Measurements from ENCODE around the gene GOLGA3. TPM values are rescaled to one million over a fixed set of nuclear protein-coding genes. Genes with fewer than 3 reads are reported as not detected.
"Not testable (repeated sequence)": the region's sequence is repeated elsewhere in the genome, so short reads cannot be mapped to it uniquely, and the experiment has no call there.

The GOLGA3 gene
- total RNA-seq, 4 donors from 2014 or later = 69.8 to 117 (median 97.7) TPM

DNA sequence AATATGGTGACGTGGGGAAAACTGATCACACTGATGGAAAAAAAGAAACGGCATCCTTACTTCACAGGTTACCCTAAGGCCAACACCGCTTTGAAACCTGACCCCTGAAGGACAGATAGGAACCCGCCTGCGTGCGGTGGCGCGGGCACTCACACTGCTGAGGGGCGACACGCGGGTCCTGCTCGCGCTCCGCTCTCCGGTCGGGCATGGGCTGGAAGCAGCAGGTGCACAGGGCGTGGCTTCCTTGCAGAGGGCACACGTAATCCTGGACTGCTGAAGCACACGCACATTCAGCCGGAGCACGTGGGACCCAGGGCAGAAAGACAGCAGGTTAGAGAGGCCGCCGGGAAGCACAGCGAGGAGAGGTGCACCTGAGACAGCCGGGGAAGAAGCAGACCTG lies 22.8 kb upstream of the GOLGA3 start:
- Histone ChIP-seq H3K36me3 (peaks cover 0 to 100% (median 54%) of the 10 kb centered on the region in 3 donors), H3K9me3 (no peaks in the 10 kb centered on the region), H3K4me3 (no peak overlapping the region), H3K4me1 (no peaks in the 10 kb centered on the region), H3K27ac (no peak overlapping the region), H3K27me3 (no peaks in the 10 kb centered on the region)
- WGBS, 2 donors = 92 to 93% methylated on average over 25 of the region's 25 CpGs
- TF ChIP-seq EP300 (IDR thresholded peaks at IDR 0.05) (no peak), POLR2A (IDR thresholded peaks at IDR 0.05) (no peak)
- TF ChIP-seq, protein P1, sequence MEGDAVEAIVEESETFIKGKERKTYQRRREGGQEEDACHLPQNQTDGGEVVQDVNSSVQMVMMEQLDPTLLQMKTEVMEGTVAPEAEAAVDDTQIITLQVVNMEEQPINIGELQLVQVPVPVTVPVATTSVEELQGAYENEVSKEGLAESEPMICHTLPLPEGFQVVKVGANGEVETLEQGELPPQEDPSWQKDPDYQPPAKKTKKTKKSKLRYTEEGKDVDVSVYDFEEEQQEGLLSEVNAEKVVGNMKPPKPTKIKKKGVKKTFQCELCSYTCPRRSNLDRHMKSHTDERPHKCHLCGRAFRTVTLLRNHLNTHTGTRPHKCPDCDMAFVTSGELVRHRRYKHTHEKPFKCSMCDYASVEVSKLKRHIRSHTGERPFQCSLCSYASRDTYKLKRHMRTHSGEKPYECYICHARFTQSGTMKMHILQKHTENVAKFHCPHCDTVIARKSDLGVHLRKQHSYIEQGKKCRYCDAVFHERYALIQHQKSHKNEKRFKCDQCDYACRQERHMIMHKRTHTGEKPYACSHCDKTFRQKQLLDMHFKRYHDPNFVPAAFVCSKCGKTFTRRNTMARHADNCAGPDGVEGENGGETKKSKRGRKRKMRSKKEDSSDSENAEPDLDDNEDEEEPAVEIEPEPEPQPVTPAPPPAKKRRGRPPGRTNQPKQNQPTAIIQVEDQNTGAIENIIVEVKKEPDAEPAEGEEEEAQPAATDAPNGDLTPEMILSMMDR (IDR thresholded peaks at IDR 0.05) = no peak
- no peak for DNase-seq (ENCODE audit: low spot score in 2 of 2)

GRCh38 chr12:132850291-132850690 lies 21.6 kb upstream of the GOLGA3 start:
- Histone ChIP-seq H3K4me1 (no peaks in the 10 kb centered on the region), H3K27ac (no peak overlapping the region), H3K27me3 (no peaks in the 10 kb centered on the region), H3K36me3 (peaks cover 0 to 98% (median 54%) of the 10 kb centered on the region in 3 donors), H3K4me3 (no peak overlapping the region), H3K9me3 (no peaks in the 10 kb centered on the region)
- no peak for DNase-seq (ENCODE audit: low spot score in 2 of 2)
- 93 to 96% methylated on average over 15 to 16 of the region's 16 CpGs for WGBS, 2 donors
- TF ChIP-seq POLR2A (IDR thresholded peaks at IDR 0.05) (no peak), EP300 (IDR thresholded peaks at IDR 0.05) (no peak)
- TF ChIP-seq, protein P1 (IDR thresholded peaks at IDR 0.05) = no peak

GRCh38 chr12:132848521-132848920 lies 19.9 kb upstream of the GOLGA3 start:
- WGBS, 2 donors = 95 to 97% methylated on average over 12 to 13 of the region's 13 CpGs
- peaks cover 0 to 98% (median 44%) of the 10 kb centered on the region in 3 donors for H3K36me3 ChIP-seq

DNA sequence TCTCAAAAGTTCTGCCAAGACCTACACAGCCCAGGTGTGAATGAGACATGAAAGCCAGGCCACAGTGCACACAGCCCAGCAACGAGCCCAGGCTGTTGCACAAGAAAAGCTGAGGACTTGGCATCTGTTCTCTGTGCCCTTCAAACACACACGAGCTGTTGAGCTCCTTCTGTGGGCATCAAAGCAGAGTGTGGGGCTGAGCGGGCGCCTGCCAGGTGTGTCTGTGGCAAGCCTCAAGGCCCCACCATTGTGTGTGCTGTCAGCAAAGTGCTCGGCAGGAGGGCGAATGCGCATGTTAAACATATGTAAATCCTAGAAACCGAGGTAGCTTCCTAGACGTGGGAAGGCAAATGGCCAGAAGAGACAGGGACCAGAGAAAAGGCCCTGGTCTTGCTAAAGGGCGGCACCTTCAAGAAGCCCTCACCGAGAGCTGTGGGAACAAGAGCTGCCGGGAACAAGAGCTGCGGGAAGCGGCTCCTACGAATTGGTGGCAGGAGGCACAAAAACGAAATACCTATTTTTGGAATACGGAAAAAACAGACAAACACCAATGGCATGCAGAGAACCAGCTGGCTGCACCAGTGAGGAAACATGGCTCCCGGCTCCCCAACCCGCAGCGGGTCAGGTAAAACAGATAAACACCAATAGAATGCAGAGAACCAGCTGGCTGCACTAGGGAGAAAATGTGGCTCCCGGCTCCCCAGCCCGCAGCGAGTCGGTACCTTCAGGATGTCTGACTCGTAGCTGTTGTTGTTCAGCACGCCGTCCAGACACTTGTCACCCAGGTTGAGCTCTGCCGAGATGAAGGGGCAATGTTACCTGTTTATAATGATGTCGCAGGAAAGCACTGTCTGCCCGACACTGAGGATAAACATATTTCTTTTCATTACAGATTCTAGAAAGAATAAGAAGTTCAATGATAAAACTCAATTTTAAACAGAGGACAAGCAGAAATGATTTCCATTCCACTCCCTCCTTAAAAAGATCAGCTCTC lies 19.0 kb upstream of the GOLGA3 start:
- Histone ChIP-seq H3K27ac (no peak overlapping the region), H3K4me1 (no peaks in the 10 kb centered on the region), H3K36me3 (peaks cover 0 to 98% (median 38%) of the 10 kb centered on the region in 3 donors), H3K4me3 (no peak overlapping the region), H3K27me3 (no peaks in the 10 kb centered on the region), H3K9me3 (no peaks in the 10 kb centered on the region)
- 76 to 82% methylated on average over 30 of the region's 30 CpGs for WGBS, 2 donors
- no peak for TF ChIP-seq POLR2A (IDR thresholded peaks at IDR 0.05)
- no peak for TF ChIP-seq EP300 (IDR thresholded peaks at IDR 0.05)
- TF ChIP-seq, protein P1 (IDR thresholded peaks at IDR 0.05) = no peak
- no peak for DNase-seq (ENCODE audit: low spot score in 2 of 2)

More at GRCh38 chr12:132848521-132848920, 19.9 kb upstream of the GOLGA3 start:
- H3K27ac ChIP-seq = no peak overlapping the region
- no peak for DNase-seq (ENCODE audit: low spot score in 2 of 2)
- H3K4me1 ChIP-seq = no peaks in the 10 kb centered on the region
- no peaks in the 10 kb centered on the region for H3K27me3 ChIP-seq
- H3K9me3 ChIP-seq = no peaks in the 10 kb centered on the region
- no peak overlapping the region for H3K4me3 ChIP-seq
- TF ChIP-seq EP300 (IDR thresholded peaks at IDR 0.05) = no peak
- TF ChIP-seq, protein P1 (IDR thresholded peaks at IDR 0.05) = no peak
- no peak for TF ChIP-seq POLR2A (IDR thresholded peaks at IDR 0.05)

DNA sequence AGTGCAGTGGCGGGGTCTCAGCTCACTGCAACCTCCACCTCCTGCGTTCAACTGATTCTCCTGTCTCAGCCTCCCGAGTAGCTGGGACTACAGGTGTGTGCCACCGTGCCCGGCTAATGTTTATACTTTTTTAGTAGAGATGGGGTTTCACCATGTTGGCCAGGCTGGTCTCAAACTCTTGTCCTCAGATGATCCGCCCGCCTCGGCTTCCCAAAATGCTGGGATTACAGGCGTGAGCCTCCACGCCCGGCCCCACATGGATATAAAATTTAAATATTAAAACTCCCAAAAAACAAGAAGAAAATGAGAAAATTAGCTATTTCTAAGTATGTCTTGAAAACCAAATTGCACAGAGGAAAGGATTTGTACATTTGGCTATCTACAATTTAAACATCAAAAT lies 16.0 kb upstream of the GOLGA3 start:
- H3K4me3 ChIP-seq; H3K9me3 ChIP-seq; H3K27me3 ChIP-seq; H3K4me1 ChIP-seq; H3K27ac ChIP-seq; DNase-seq (ENCODE audit: low spot score in 2 of 2): not testable (repeated sequence)
- WGBS, 2 donors = 94 to 98% methylated on average over 11 of the region's 11 CpGs
- H3K36me3 ChIP-seq = peaks cover 6 to 98% (median 27%) of the 10 kb centered on the region in 3 donors
